K562 (cell line): Measurements from ENCODE around the gene RMND5B. TPM values are rescaled to one million over a fixed set of nuclear protein-coding genes. Genes with fewer than 3 reads are reported as not detected.

Experiments
- ATAC-seq: fragments of 200-7000 bp; cut with Tn5 transposase; 3 replicates; pipeline ENCODE4 v1.9.1; 2020; ENCODE audit warnings: moderate library complexity
- BruUV-seq: library from RNA; stranded (reverse); fragments of 400-500 nt; replicated peaks from 2 replicates; lab custom pipeline; 2021; lab: Mats Ljungman, UMichigan
- CTCF ChIA-PET: fragments of 300-600 bp; formaldehyde crosslinking; extraction: SDS; loops from one replicate; lab custom pipeline; 2021; ENCODE audit warnings: low intra/inter-chr PET ratio; lab: Yijun Ruan, JAX
- POLR2A ChIA-PET: fragments of 300-600, 350-650 bp; sonication (Branson Sonifier 250); formaldehyde crosslinking; extraction: SDS; loops from one replicate; lab custom pipeline; 2021; ENCODE audit warnings: antibody characterized with exemption, inconsistent platforms; lab: Yijun Ruan, JAX
- DNase-seq, 4 experiments: peaks; one replicate each; pipeline versions ENCODE4 v3.0.0 to v3.0.0-alpha.2; 2011 to 2018; ENCODE audit warnings: low spot score in 3 of 4, mixed read lengths in 3 of 4; ENCODE audit errors: extremely low read depth in 1 of 4
- FAIRE-seq: peaks from 2 replicates; lab custom pipeline; 2011; peaks lifted over from hg19 to GRCh38; lab: Jason Lieb, UNC
- H2AFZ ChIP-seq: 2 replicates; pipeline ENCODE4 v1.6.0; 2011; ENCODE audit warnings: low read depth, low read length, control low read depth, inconsistent platforms
- H3K27ac ChIP-seq: fragments of 200-600 bp; 3 replicates; pipeline ENCODE4 v1.8.0; 2011; ENCODE audit warnings: low read depth, mild to moderate bottlenecking, control low read depth, inconsistent platforms, low read length, moderate library complexity, mixed read lengths; ENCODE audit errors: extremely low read depth
- H3K27me3 ChIP-seq, 2 experiments: fragments of 300-600 bp in 1 of 2; 2 replicates in 1 of 2; 3 replicates in 1 of 2; pipeline versions ENCODE4 v1.6.0 to v1.8.0; 2011; ENCODE audit warnings: inconsistent platforms in 2 of 2, low read length in 2 of 2, mild to moderate bottlenecking in 1 of 2, mixed read lengths in 1 of 2, moderate library complexity in 1 of 2; ENCODE audit not compliant: control insufficient read depth in 2 of 2, insufficient read depth in 2 of 2
- H3K36me3 ChIP-seq: fragments of 300-600 bp; 3 replicates; pipeline ENCODE4 v1.8.0; 2011; ENCODE audit warnings: mild to moderate bottlenecking, low read length, inconsistent platforms; ENCODE audit not compliant: control insufficient read depth, insufficient read depth
- H3K4me1 ChIP-seq, 2 experiments: fragments of 200-600 bp in 1 of 2; replicated peaks in 1 of 2; 2 replicates in 1 of 2; 3 replicates in 1 of 2; pipeline versions ENCODE4 v1.5.1 to v1.8.0; 2011; ENCODE audit warnings: inconsistent platforms in 2 of 2, low read length in 2 of 2, mild to moderate bottlenecking in 1 of 2, mixed read lengths in 1 of 2, moderate library complexity in 1 of 2; ENCODE audit not compliant: control insufficient read depth in 2 of 2, insufficient read depth in 2 of 2
- H3K4me2 ChIP-seq: 2 replicates; pipeline ENCODE4 v1.6.1; 2011; ENCODE audit warnings: low read length, control low read depth, inconsistent platforms, mixed read lengths; ENCODE audit not compliant: insufficient read depth
- H3K4me3 ChIP-seq: fragments of 200-600 bp; sonication (generic), shearing (Covaris generic); 2 replicates; pipeline ENCODE4 v1.5.1; 2016; ENCODE audit warnings: control low read depth, inconsistent platforms
- H3K79me2 ChIP-seq: fragments of 200-600 bp; 3 replicates; pipeline ENCODE4 v1.8.0; 2011; ENCODE audit warnings: low read length, inconsistent platforms; ENCODE audit not compliant: control insufficient read depth, insufficient read depth
- H3K9ac ChIP-seq, 2 experiments: 2 replicates each; pipeline versions ENCODE4 v1.6.0 to v1.6.1; 2011; ENCODE audit warnings: low read depth in 2 of 2, low read length in 2 of 2, control low read depth in 1 of 2, inconsistent platforms in 1 of 2, mild to moderate bottlenecking in 1 of 2, mixed read lengths in 1 of 2; ENCODE audit not compliant: insufficient read depth in 1 of 2
- H3K9me1 ChIP-seq: one replicate; pipeline ENCODE4 v1.6.0; 2011; ENCODE audit warnings: inconsistent platforms, mild to moderate bottlenecking, low read length, moderate library complexity; ENCODE audit not compliant: control insufficient read depth, insufficient read depth
- H3K9me3 ChIP-seq: replicated peaks from 2 replicates; pipeline ENCODE4 v1.5.1; 2011; ENCODE audit warnings: low read depth, low read length, inconsistent platforms; ENCODE audit not compliant: control insufficient read depth, insufficient read depth
- H4K20me1 ChIP-seq: replicated peaks from 2 replicates; pipeline ENCODE4 v1.6.1; 2011; ENCODE audit warnings: low read length, inconsistent platforms, mixed read lengths; ENCODE audit not compliant: control insufficient read depth, insufficient read depth
- CREBBP ChIP-seq: IDR thresholded peaks from one replicate; pipeline ENCODE4 v1.6.1; 2012; ENCODE audit warnings: low read depth, mild to moderate bottlenecking, control low read depth, inconsistent platforms, low read length
- DPF2 ChIP-seq: fragments of 450-650 bp; IDR thresholded peaks from 2 replicates; pipeline ENCODE4 v1.6.1; 2016
- ELF1 ChIP-seq: fragments of 200-800 bp; sonication (Bioruptor generic); IDR thresholded peaks from 2 replicates; pipeline ENCODE4 v1.6.1; 2016; ENCODE audit warnings: missing genetic modification characterization, missing compliant biosample characterization
- GABPA ChIP-seq: fragments of 200-800 bp; sonication (Bioruptor generic); conservative IDR thresholded peaks from 2 replicates; pipeline ENCODE4 v1.6.1; 2016; ENCODE audit warnings: low read depth, missing genetic modification characterization, missing compliant biosample characterization
- HDAC3 ChIP-seq: fragments of 450-650 bp; IDR thresholded peaks from 2 replicates; pipeline ENCODE4 v1.6.1; 2018; ENCODE audit warnings: borderline replicate concordance, mild to moderate bottlenecking, moderate library complexity; ENCODE audit not compliant: partially characterized antibody
- KLF10 ChIP-seq: fragments of 250-450 bp; sonication (Bioruptor Pico); IDR thresholded peaks from 2 replicates; pipeline ENCODE4 v1.6.1; 2021; ENCODE audit warnings: matching md5 sums
- SMC3 ChIP-seq: conservative IDR thresholded peaks from 2 replicates; pipeline ENCODE4 v1.6.1; 2011; ENCODE audit warnings: low read depth, low read length, improper control_type of control experiment; ENCODE audit not compliant: insufficient read depth
- SREBF2 ChIP-seq: sonication (generic); formaldehyde crosslinking; IDR thresholded peaks from 2 replicates; pipeline ENCODE4 v1.4.0; 2020; ENCODE audit warnings: mild to moderate bottlenecking, missing genetic modification reagents
- TEAD4 ChIP-seq, 2 experiments: sonication (generic) in 1 of 2; formaldehyde crosslinking in 1 of 2; IDR thresholded peaks; 2 replicates each; pipeline versions ENCODE4 v1.6.1 to v1.8.0; 2012 to 2022; ENCODE audit warnings: borderline replicate concordance in 1 of 2, inconsistent platforms in 1 of 2, low read length in 1 of 2, mild to moderate bottlenecking in 1 of 2, missing genetic modification reagents in 1 of 2
- TFAM ChIP-seq: fragments of 250-450 bp; sonication (Bioruptor Pico); conservative IDR thresholded peaks from 2 replicates; pipeline ENCODE4 v1.5.0; 2021; ENCODE audit warnings: mild to moderate bottlenecking, moderate library complexity
- ZBTB7A ChIP-seq: IDR thresholded peaks from 2 replicates; pipeline ENCODE4 v1.6.1; 2011; ENCODE audit warnings: low read depth, mild to moderate bottlenecking, low read length, moderate library complexity, borderline replicate concordance; ENCODE audit not compliant: control insufficient read depth
- ZEB2 ChIP-seq: fragments of 450-650 bp; IDR thresholded peaks from 2 replicates; pipeline ENCODE4 v1.6.1; 2016
- ZFP91 ChIP-seq: sonication (generic); formaldehyde crosslinking; IDR thresholded peaks from 2 replicates; pipeline ENCODE4 v1.8.0; 2022; ENCODE audit warnings: mild to moderate bottlenecking, missing genetic modification reagents
- ZNF134 ChIP-seq: fragments of 250-450 bp; sonication (Bioruptor Pico); conservative IDR thresholded peaks from 2 replicates; pipeline ENCODE4 v1.4.0; 2020
- ZNF592 ChIP-seq: fragments of 450-650 bp; IDR thresholded peaks from 2 replicates; pipeline ENCODE4 v1.6.1; 2017; ENCODE audit warnings: antibody characterized with exemption, mild to moderate bottlenecking
- WGBS: fragments of 100-300 bp; shearing (Covaris generic); methylation state at CpG from one replicate; pipeline ENCODE4 v1.1.6; 2016; ENCODE audit warnings: low coverage, mixed read lengths; ENCODE audit not compliant: insufficient coverage; ENCODE audit errors: missing lambda C conversion rate; 5-methylcytosine and 5-hydroxymethylcytosine counted together
- in situ Hi-C: fragments of 300-500 bp; cut with MboI; formaldehyde crosslinking; loops from 4 replicates; pipeline ENCODE4 v1.15.0; 2018; ENCODE audit warnings: inconsistent platforms, mixed read lengths
- intact Hi-C: fragments of 100-400 bp; cut with micrococcal nuclease; formaldehyde crosslinking; loops from 2 replicates; pipeline ENCODE4 v1.14.2; 2022
- polyA plus RNA-seq, 8 experiments: library from polyadenylated mRNA; depleted of rRNA in 4 of 8; stranded (reverse) in 5 of 8; unstranded in 3 of 8; fragments of >200 nt; fragmentation: Nextera tagmentation in 2 of 8; fragmentation: Illumina TruSeq in 1 of 8; extraction: Ambion mirVana in 2 of 8; extraction: Trizol in 1 of 8; gene quantifications; 2 replicates each; pipeline versions ENCODE4 v1.2.1 to v1.2.3, GENCODE V29; 2011 to 2014; ENCODE audit warnings: inconsistent platforms in 1 of 8, missing spikeins in 1 of 8
- total RNA-seq, 7 experiments: library from RNA; depleted of rRNA in 6 of 7; stranded (reverse); fragments of >200 nt in 6 of 7; fragmentation: Illumina TruSeq in 2 of 7; extraction: Trizol in 2 of 7; gene quantifications; 2 replicates each; pipeline versions ENCODE4 v1.2.1 to v1.2.3, GENCODE V29; 2011 to 2021; ENCODE audit warnings: low replicate concordance in 1 of 7

Gene RMND5B
- total and polyA plus RNA-seq, 9 of the 15 experiments (the other 6 are each of a cell fraction or from before 2014, with no cell fraction given): 2.6 to 57.0 (median 28.3) TPM

GRCh38 chr5:178116143-178116885, 14.5 kb upstream of the RMND5B start:
- Histone ChIP-seq H3K9me3 (no peaks in the 10 kb centered on the region), H3K27ac (peak overlapping the region; percentile 48; the same call in 2 of the 3 replicates), H3K4me2 (peak overlapping the region; percentile 86), H3K9ac (peak overlapping the region; percentile 26 to 87; a peak in 3 of 4 replicates), H2AFZ (peak overlapping the region; percentile 61; the same call in 1 of the 2 replicates), H4K20me1 (peaks cover 9% of the 10 kb centered on the region; the same call in 1 of the 2 replicates), H3K79me2 (peaks cover 46% of the 10 kb centered on the region), H3K36me3 (peaks cover 11% of the 10 kb centered on the region; the same call in 1 of the 3 replicates), H3K4me3 (0 out of 2 replicates have a peak overlapping the region, but pooled peaks have one; percentile 2), H3K27me3 (no peaks in the 10 kb centered on the region), H3K4me1 (peaks cover 35 to 70% of the 10 kb centered on the region in 2 experiments; a peak in 4 of 5 replicates), H3K9me1 (peaks cover 7% of the 10 kb centered on the region)
- ATAC-seq (no peak), FAIRE-seq (peak; percentile 83), DNase-seq (peak in 3 of 4 experiments; percentile 25 to 44 (median 33))
- POLR2A ChIA-PET: interaction anchor here (0.6 to 1.2 kb wide), 4 partner anchors 8 to 85 kb away, joined by 3 to 4 read pairs (median 3); no protein-coding TSS in a partner anchor
- intact Hi-C loops (no loop called here), in situ Hi-C loops (no loop called here)
- CTCF ChIA-PET: no interaction called here
- 40% methylated on average over 19 of the region's 22 CpGs for WGBS
- no TSS peak for BruUV-seq
- 0 out of 2 replicates have a peak, but pooled peaks have one; percentile 24 for TF ChIP-seq ZNF592
- TF ChIP-seq CREBBP: no peak
- TF ChIP-seq ELF1: no peak
- TF ChIP-seq TFAM (CRISPR knock-in tag): no peak
- peak; percentile 44; the same call in 1 of the 2 replicates for TF ChIP-seq ZBTB7A
- TF ChIP-seq ZFP91: no peak
- no peak for TF ChIP-seq KLF10 (CRISPR knock-in tag)
- no peak for TF ChIP-seq SREBF2 (CRISPR knock-in tag)
- TF ChIP-seq TEAD4 (IDR thresholded peaks at IDR 0.05; ENCODE audit: low read length): no peak
- no peak for TF ChIP-seq TEAD4 (CRISPR knock-in tag; IDR thresholded peaks at IDR 0.05; ENCODE audit: borderline replicate concordance)
- no peak for TF ChIP-seq ZEB2
- no peak for TF ChIP-seq HDAC3
- 0 out of 2 replicates have a peak, but pooled peaks have one; percentile 31 for TF ChIP-seq GABPA
- TF ChIP-seq DPF2: peak; percentile 16; the same call in 1 of the 2 replicates
- no peak for TF ChIP-seq ZNF134
- no peak for TF ChIP-seq SMC3
